ENCODE results near the gene ACTN1. TPM values are rescaled to one million over a fixed set of nuclear protein-coding genes. Genes with fewer than 3 reads are reported as not detected.
A peak's percentile ranks its signal among the peaks of the same experiment; 100 is the strongest.

Gene ACTN1
- total RNA-seq, 1 donor from 2014 or later, result 70.7 TPM

GRCh38 chr14:68945585-68946488 lies 33.3 kb downstream of the ACTN1 start:
- H3K4me1 ChIP-seq, result peaks cover 18% of the 10 kb centered on the region
- Mint-ChIP-seq H3K4me3 (no peak overlapping the region), H3K27ac (peak overlapping the region; percentile 40), H3K27me3 (ENCODE audit: insufficient read depth, low read depth) (no peaks in the 10 kb centered on the region), H3K36me3 (no peaks in the 10 kb centered on the region), H3K4me1 (peaks cover 50% of the 10 kb centered on the region), H3K9me3 (no peaks in the 10 kb centered on the region)
- H3K27me3 ChIP-seq, result no peaks in the 10 kb centered on the region
- no peak overlapping the region for H3K4me3 ChIP-seq
- H3K9ac ChIP-seq, result no peak overlapping the region
- H2AFZ ChIP-seq (replicated peaks), result no peak overlapping the region
- no peak for TF ChIP-seq EZH2 (IDR thresholded peaks at IDR 0.05)
- TF ChIP-seq, protein P1, sequence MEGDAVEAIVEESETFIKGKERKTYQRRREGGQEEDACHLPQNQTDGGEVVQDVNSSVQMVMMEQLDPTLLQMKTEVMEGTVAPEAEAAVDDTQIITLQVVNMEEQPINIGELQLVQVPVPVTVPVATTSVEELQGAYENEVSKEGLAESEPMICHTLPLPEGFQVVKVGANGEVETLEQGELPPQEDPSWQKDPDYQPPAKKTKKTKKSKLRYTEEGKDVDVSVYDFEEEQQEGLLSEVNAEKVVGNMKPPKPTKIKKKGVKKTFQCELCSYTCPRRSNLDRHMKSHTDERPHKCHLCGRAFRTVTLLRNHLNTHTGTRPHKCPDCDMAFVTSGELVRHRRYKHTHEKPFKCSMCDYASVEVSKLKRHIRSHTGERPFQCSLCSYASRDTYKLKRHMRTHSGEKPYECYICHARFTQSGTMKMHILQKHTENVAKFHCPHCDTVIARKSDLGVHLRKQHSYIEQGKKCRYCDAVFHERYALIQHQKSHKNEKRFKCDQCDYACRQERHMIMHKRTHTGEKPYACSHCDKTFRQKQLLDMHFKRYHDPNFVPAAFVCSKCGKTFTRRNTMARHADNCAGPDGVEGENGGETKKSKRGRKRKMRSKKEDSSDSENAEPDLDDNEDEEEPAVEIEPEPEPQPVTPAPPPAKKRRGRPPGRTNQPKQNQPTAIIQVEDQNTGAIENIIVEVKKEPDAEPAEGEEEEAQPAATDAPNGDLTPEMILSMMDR (IDR thresholded peaks at IDR 0.05), result no peak
- no peak for TF ChIP-seq EZH2phosphoT487 (IDR thresholded peaks at IDR 0.05)
- H3K9me3 ChIP-seq (ENCODE audit: low read depth), result no peaks in the 10 kb centered on the region
- no peaks in the 10 kb centered on the region for H3K36me3 ChIP-seq
- no peak overlapping the region for H3K27ac ChIP-seq
- peaks cover 87% of the 10 kb centered on the region for H4K20me1 ChIP-seq (ENCODE audit: low read depth)
- no peak overlapping the region for H3K4me2 ChIP-seq
- peaks cover 7% of the 10 kb centered on the region for H3F3A ChIP-seq (ENCODE audit: low read depth)
- H3K79me2 ChIP-seq (ENCODE audit: low read depth), result peaks cover 96% of the 10 kb centered on the region
- DNase-seq (ENCODE audit: low spot score), result no peak

- H3K4me1 ChIP-seq, result peaks cover 19% of the 10 kb centered on the region
- peaks cover 13% of the 10 kb centered on the region for H3F3A ChIP-seq (ENCODE audit: low read depth)
- H3K9ac ChIP-seq, result no peak overlapping the region
- Mint-ChIP-seq H3K9me3 (no peaks in the 10 kb centered on the region), H3K4me1 (peaks cover 56% of the 10 kb centered on the region), H3K27ac (peak overlapping the region; percentile 40), H3K36me3 (no peaks in the 10 kb centered on the region), H3K27me3 (ENCODE audit: insufficient read depth, low read depth) (no peaks in the 10 kb centered on the region), H3K4me3 (no peak overlapping the region)
- no peak overlapping the region for H2AFZ ChIP-seq (replicated peaks)
- peaks cover 93% of the 10 kb centered on the region for H4K20me1 ChIP-seq (ENCODE audit: low read depth)
- H3K27me3 ChIP-seq, result no peaks in the 10 kb centered on the region
- TF ChIP-seq EZH2 (IDR thresholded peaks at IDR 0.05) (no peak), EZH2phosphoT487 (IDR thresholded peaks at IDR 0.05) (no peak)
- TF ChIP-seq, protein P1 (IDR thresholded peaks at IDR 0.05), result no peak
- no peak for DNase-seq (ENCODE audit: low spot score)
- no peak overlapping the region for H3K4me2 ChIP-seq
- H3K36me3 ChIP-seq, result no peaks in the 10 kb centered on the region
- no peaks in the 10 kb centered on the region for H3K9me3 ChIP-seq (ENCODE audit: low read depth)
- H3K4me3 ChIP-seq, result no peak overlapping the region
- no peak overlapping the region for H3K27ac ChIP-seq
- H3K79me2 ChIP-seq (ENCODE audit: low read depth), result peaks cover 96% of the 10 kb centered on the region
These were observed 33.9 kb downstream of the ACTN1 start for GRCh38 chr14:68945190-68945584.

DNA sequence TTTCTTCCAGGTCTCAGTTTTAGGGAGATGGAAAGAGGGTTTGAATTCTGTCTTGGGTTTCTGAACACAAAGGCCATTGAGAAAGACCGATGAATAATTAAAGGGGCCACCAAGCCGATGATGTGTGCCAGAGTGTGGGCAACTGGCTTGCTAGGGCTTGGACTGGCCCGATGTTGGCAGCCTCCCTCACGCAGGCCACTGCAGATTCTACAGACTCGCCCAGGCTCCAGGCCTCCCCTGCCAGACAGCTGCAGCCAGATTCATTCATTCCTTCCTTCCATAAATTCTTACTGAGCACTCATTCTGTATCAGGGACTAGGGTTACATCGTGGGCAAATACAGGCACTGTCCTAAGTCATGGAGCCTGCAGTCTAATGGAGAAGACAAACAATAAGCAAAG lies 34.9 kb downstream of the ACTN1 start:
- no peak overlapping the region for H3K4me3 Mint-ChIP-seq
- H4K20me1 ChIP-seq (ENCODE audit: low read depth), result peaks cover 97% of the 10 kb centered on the region
- no peaks in the 10 kb centered on the region for H3K27me3 ChIP-seq
- peaks cover 23% of the 10 kb centered on the region for H3F3A ChIP-seq (ENCODE audit: low read depth)
- H3K27ac Mint-ChIP-seq, result peak overlapping the region; percentile 50
- no peak overlapping the region for H3K9ac ChIP-seq
- H3K79me2 ChIP-seq (ENCODE audit: low read depth), result peaks cover 96% of the 10 kb centered on the region
- H3K27ac ChIP-seq, result no peak overlapping the region
- no peaks in the 10 kb centered on the region for H3K36me3 Mint-ChIP-seq
- H3K9me3 ChIP-seq (ENCODE audit: low read depth), result no peaks in the 10 kb centered on the region
- H3K4me3 ChIP-seq, result no peak overlapping the region
- no peak for DNase-seq (ENCODE audit: low spot score)
- H2AFZ ChIP-seq (replicated peaks), result no peak overlapping the region
- no peaks in the 10 kb centered on the region for H3K9me3 Mint-ChIP-seq
- no peaks in the 10 kb centered on the region for H3K27me3 Mint-ChIP-seq (ENCODE audit: insufficient read depth, low read depth)
- H3K4me1 Mint-ChIP-seq, result peaks cover 62% of the 10 kb centered on the region
- no peak overlapping the region for H3K4me2 ChIP-seq
- no peaks in the 10 kb centered on the region for H3K36me3 ChIP-seq
- TF ChIP-seq, protein P1 (IDR thresholded peaks at IDR 0.05), result no peak
- TF ChIP-seq EZH2 (IDR thresholded peaks at IDR 0.05) (no peak), EZH2phosphoT487 (IDR thresholded peaks at IDR 0.05) (no peak)
- peaks cover 28% of the 10 kb centered on the region for H3K4me1 ChIP-seq
